Measurements from ENCODE around the gene TBC1D5. TPM values are rescaled to one million over a fixed set of nuclear protein-coding genes. Genes with fewer than 3 reads are reported as not detected.

Gene TBC1D5
- total RNA-seq, 1 donor from 2014 or later: 25.9 TPM

DNA sequence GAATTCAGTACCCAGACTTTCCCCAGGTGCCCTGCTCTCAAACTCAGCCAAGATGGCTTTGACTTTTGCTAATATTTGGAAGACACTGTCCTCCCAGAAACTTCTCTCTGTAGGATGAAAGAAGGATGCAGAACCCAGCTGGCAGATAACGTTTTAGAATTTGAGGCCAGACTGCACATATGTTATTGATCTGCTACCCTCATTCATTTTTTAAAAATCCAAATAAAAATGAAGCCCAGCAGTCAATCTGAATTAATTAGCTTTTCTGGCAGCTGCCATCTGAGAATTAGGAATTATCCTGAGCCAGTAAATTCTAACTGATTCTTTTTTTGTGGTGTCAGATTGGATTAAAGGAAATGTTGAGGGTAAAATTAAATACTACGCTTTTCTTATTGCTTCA, 621.1 kb downstream of the TBC1D5 start:
- intact Hi-C loops (cut with DNase I): no loop called here
- no peak for DNase-seq (ENCODE audit: low spot score)

DNA sequence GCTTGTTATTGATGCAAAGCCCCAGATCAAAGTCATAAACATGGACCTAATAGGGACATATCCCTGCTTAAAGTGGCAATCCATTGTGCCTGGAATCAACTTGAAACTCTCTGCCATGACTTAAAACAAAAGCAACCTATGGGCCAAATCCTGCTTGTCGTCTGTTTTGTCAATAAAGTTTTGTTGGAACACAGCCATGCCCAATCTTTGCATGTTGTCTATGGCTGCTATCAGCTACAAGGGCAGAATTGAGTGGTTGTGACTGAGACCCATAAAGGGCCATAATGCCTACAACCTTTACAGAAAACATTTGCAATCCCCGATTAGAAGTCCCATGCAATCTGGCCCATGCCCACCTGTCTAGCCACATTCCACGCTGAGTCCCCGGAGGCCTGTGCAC, 622.3 kb downstream of the TBC1D5 start:
- intact Hi-C loops (cut with DNase I): no loop called here
- no peak for DNase-seq (ENCODE audit: low spot score)

DNA sequence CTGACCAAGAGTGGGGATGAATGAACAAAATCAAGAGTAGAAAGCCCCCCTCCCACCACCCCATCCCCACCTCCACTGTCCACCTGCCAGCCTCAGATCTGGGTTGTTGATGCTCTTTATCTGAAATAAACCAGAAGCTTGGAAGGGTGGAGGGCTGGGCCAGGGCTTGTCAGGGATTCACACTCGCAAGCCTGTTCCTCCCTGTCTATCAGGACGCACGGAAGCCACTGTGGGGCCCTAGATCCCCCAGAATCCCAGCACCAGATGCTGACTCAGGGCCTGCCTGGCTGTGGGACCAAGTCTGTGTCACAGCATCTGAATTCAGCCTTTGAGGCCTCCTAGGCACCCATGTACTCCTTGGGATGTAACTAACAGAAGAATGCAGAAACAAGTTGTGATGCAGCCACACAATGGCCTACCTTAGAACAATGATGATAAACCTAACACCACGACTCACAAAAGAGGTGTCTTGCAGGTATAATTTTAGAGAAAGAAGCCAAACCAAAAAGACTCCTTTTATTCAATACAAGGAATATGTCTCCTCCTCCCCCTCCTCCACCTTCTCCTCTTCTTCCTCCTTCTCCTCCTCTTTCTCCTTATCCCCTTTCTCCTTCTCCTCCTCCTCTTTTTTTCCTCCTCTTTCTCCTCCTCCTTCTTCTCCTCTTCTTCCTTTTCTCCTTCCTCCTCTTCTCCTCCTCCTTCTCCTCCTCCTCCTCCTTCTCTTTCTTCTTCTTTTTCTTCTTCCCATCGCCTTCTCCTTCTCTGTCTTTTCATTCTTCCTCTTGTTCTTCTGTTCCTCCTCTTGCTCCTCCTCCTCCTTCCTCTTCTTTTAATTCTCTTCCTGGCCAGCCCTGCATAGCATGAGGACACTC, 623.0 kb downstream of the TBC1D5 start:
- intact Hi-C loops (cut with DNase I): no loop called here
- no peak for DNase-seq (ENCODE audit: low spot score)

DNA sequence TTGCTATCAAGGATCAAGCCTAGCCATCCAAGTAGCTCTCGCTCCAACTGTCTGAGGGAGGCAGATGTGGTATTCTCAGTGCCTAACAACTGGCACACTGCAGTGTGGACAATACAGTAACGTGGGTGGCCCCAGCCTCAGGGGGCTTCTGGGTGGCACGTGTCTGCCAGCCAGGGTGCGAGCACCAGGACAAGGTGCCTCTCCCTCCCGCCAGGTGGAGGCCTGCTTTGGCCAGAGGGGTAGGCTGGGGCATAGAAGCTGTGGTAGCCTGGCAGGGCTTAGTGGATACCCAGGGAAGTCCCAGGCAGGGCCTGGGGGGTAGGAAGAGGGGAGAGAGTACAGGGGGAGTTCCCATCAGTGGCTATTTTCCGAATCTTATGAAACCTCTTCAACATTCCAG, 623.7 kb downstream of the TBC1D5 start:
- intact Hi-C loops (cut with DNase I): no loop called here
- no peak for DNase-seq (ENCODE audit: low spot score)

DNA sequence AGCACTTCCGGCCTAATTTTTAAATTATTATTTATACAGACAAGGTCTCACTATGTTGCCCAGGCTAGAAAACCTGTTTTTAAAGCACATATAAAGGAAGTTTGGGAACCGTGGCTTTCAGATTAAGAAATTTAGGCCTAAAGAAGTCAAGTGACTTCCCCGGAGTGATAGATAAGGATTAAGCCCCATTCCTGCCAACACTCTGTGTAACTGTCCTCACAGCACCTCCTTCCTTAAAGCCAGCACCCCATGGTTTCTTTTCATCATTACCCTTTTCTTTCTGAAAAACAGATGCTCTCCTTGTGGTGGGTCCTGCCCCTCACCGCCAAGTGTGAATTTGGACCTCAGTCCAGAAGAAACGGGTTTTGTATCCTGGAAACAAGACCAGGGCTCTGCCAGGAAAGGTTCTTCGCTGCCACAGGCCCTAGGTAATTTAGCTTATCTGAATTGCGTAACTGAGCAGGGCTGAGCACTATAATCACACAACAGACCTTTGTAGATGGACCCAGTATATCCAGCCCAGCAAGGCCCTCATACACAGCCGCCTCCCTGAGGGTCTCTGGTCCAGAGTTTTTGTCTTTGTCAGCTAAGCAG, 626.3 kb downstream of the TBC1D5 start:
- no peak for DNase-seq (ENCODE audit: low spot score)
- intact Hi-C loops (cut with DNase I): no loop called here

DNA sequence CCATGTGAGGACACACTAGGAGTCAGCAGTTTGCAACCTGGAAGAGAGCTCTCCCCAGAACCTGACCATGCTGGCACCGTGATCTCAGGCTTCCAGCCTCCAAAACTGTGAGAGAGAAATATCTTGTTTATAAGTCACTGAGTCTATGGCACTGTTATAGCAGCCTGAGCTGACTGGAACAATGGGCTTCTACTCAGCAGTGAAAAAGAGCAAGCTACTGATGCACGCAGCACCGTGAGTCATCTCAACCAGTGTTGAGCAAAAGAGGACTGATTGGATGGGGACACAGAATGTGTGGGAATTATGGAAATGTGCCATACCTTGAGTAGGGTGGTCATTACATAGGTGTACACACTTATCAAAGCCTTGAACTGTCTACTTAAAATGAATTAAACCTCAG, 627.2 kb downstream of the TBC1D5 start:
- intact Hi-C loops (cut with DNase I): no loop called here
- no peak for DNase-seq (ENCODE audit: low spot score)

DNA sequence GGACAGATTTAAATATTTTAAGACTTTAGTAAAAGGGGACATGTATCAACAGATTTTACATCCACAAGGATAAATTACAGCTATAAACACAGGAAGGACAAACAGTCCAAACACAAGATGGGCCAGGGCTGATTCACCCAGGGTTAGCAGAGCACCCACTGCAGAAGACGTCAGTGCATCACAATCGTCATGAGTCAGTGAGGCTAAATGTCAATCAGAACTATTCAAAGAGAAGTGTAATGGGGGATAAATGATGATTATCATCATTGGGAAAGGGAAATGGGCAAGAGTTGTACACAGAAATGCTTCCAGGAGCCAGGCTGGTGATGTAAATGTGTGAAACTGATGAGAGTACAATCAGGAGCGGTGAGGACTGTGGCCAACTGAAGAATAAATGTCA, 630.8 kb downstream of the TBC1D5 start:
- intact Hi-C loops (cut with DNase I): no loop called here
- DNase-seq (ENCODE audit: low spot score): no peak

DNA sequence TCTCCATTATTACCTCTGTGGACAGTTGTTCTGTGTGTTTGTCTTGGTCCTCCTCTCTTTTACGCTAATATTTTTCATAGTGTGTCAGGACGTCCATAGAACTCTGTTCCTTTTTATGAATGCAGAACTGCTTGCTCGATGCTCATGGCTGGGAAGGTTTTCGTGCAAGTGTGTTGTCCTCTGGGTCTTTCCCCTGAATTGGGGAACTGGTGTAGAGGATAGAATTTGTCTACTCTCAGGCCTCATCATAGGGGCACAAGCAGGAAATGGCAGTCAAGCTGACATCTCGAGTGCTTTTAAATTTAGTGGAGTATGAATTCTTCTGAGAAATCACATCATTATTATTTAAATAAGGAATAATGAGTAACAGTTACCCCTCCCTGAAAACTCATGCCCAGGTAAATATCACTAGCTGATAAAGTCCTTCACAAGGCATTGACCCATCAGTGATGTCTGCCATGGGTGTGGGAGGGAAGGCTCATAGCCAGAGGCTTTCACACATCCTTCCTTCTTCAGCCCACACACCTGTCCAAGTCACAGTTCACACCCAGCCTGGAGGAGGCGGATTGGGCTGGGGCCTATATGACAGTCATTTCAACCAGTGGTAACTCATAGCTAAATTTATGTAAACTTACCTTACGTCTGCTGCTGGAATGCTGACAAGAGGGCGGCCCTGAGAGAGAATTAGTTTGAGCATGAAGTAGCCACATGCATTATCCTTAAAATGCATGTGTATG, 631.6 kb downstream of the TBC1D5 start:
- DNase-seq (ENCODE audit: low spot score): no peak
- intact Hi-C loops (cut with DNase I): no loop called here

Data from cardiac septum (tissue), 1 donor.